ENCODE measurements around the gene VIL1. TPM values are rescaled to one million over a fixed set of nuclear protein-coding genes. Genes with fewer than 3 reads are reported as not detected.

Gene VIL1
- total RNA-seq, 1 donor from 2014 or later: not detected

DNA sequence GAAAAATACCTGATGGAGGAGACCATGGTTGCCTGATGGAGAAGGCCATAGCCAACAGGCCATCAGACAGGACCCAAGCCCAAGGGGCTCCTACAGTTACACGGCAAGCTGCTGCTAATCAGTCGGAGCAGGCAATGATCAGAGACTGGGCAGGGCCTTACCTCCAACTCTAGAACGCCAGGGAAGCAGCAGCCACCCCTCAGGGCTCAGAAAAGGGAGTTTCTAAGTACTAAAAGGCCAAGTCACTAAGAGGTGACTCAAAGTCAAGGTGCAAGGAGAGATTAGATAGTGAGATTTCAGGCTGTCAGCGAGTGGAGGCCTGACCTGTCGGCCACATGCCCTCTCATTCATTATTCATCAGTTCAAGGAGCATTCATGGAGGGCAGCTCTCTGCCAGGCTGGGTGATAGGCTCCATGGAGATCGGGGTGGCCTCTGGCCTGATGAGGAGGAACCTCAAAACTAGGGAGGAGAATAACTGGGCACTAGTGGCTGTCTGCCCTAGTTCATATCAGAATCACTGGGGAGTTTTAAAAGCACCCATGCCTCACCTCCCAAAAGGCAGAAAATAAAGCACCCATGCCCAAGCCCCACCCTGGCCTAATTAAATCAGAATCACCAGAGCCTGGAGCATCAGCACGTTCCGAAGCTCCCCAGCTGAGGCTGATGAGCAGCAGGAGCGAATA is 3.6 kb downstream of the VIL1 start:
- no peak overlapping the region for H3K4me3 Mint-ChIP-seq (ENCODE audit: unreplicated experiment)
- H3K27ac Mint-ChIP-seq (ENCODE audit: unreplicated experiment): no peak overlapping the region
- TF ChIP-seq, protein P1, sequence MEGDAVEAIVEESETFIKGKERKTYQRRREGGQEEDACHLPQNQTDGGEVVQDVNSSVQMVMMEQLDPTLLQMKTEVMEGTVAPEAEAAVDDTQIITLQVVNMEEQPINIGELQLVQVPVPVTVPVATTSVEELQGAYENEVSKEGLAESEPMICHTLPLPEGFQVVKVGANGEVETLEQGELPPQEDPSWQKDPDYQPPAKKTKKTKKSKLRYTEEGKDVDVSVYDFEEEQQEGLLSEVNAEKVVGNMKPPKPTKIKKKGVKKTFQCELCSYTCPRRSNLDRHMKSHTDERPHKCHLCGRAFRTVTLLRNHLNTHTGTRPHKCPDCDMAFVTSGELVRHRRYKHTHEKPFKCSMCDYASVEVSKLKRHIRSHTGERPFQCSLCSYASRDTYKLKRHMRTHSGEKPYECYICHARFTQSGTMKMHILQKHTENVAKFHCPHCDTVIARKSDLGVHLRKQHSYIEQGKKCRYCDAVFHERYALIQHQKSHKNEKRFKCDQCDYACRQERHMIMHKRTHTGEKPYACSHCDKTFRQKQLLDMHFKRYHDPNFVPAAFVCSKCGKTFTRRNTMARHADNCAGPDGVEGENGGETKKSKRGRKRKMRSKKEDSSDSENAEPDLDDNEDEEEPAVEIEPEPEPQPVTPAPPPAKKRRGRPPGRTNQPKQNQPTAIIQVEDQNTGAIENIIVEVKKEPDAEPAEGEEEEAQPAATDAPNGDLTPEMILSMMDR (IDR thresholded peaks at IDR 0.05): no peak
- no peaks in the 10 kb centered on the region for H3K36me3 Mint-ChIP-seq (ENCODE audit: unreplicated experiment)
- no peaks in the 10 kb centered on the region for H3K9me3 Mint-ChIP-seq (ENCODE audit: unreplicated experiment)
- no peaks in the 10 kb centered on the region for H3K27me3 Mint-ChIP-seq (ENCODE audit: unreplicated experiment)
- H3K4me1 Mint-ChIP-seq (ENCODE audit: unreplicated experiment): no peaks in the 10 kb centered on the region
- no peak for DNase-seq (ENCODE audit: extremely low spot score, unreplicated experiment)

DNA sequence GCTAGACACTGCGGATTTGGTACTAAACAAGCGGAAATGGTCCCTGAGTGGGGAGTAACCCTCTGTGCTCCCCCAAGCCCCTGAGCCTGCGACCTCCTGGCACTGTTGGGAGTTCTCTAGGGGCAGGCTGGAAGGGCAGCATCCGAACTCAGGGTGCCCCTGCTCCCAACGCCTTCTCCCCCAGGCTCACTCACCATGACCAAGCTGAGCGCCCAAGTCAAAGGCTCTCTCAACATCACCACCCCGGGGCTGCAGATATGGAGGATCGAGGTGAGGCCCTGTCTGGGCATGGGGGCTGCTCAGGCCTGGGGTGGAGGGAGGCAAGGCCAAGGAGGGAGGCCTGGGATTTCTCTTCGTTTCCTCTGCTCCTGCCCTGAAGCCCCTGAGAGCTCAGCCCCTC is 4.7 kb downstream of the VIL1 start:
- H3K4me1 Mint-ChIP-seq (ENCODE audit: unreplicated experiment): no peaks in the 10 kb centered on the region
- no peak overlapping the region for H3K27ac Mint-ChIP-seq (ENCODE audit: unreplicated experiment)
- no peak overlapping the region for H3K4me3 Mint-ChIP-seq (ENCODE audit: unreplicated experiment)
- TF ChIP-seq, protein P1 (IDR thresholded peaks at IDR 0.05): no peak
- no peaks in the 10 kb centered on the region for H3K9me3 Mint-ChIP-seq (ENCODE audit: unreplicated experiment)
- H3K36me3 Mint-ChIP-seq (ENCODE audit: unreplicated experiment): no peaks in the 10 kb centered on the region
- H3K27me3 Mint-ChIP-seq (ENCODE audit: unreplicated experiment): no peaks in the 10 kb centered on the region
- DNase-seq (ENCODE audit: extremely low spot score, unreplicated experiment): no peak

GRCh38 chr2:218425531-218425930 is 6.6 kb downstream of the VIL1 start:
- no peak for DNase-seq (ENCODE audit: extremely low spot score, unreplicated experiment)
- H3K9me3 Mint-ChIP-seq (ENCODE audit: unreplicated experiment): no peaks in the 10 kb centered on the region

DNA sequence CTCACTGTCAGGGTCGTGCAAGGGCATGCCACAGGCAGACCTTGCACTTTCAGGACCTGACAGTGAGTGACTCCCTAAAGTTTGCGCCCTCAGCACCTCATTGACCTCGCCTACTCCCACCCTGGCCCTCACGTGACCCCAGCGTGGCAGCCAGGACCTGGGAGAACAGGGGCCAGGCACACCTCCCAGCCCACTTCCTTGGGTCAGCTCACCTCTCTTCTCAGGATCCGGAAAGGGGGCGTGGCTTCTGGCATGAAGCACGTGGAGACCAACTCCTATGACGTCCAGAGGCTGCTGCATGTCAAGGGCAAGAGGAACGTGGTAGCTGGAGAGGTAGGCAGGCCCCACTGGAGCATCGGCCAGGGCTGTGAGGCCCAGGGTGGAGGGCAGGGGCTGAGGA is 8.8 kb downstream of the VIL1 start:
- Mint-ChIP-seq H3K4me3 (ENCODE audit: unreplicated experiment) (no peak overlapping the region), H3K4me1 (ENCODE audit: unreplicated experiment) (no peaks in the 10 kb centered on the region), H3K36me3 (ENCODE audit: unreplicated experiment) (no peaks in the 10 kb centered on the region), H3K27me3 (ENCODE audit: unreplicated experiment) (no peaks in the 10 kb centered on the region), H3K9me3 (ENCODE audit: unreplicated experiment) (no peaks in the 10 kb centered on the region), H3K27ac (ENCODE audit: unreplicated experiment) (no peak overlapping the region)
- TF ChIP-seq, protein P1 (IDR thresholded peaks at IDR 0.05): no peak
- DNase-seq (ENCODE audit: extremely low spot score, unreplicated experiment): no peak

More at GRCh38 chr2:218425531-218425930, 6.6 kb downstream of the VIL1 start:
- Mint-ChIP-seq H3K4me1 (ENCODE audit: unreplicated experiment) (no peaks in the 10 kb centered on the region), H3K36me3 (ENCODE audit: unreplicated experiment) (no peaks in the 10 kb centered on the region), H3K27ac (ENCODE audit: unreplicated experiment) (no peak overlapping the region), H3K27me3 (ENCODE audit: unreplicated experiment) (no peaks in the 10 kb centered on the region), H3K4me3 (ENCODE audit: unreplicated experiment) (no peak overlapping the region)
- TF ChIP-seq, protein P1 (IDR thresholded peaks at IDR 0.05): no peak

- DNase-seq (ENCODE audit: extremely low spot score, unreplicated experiment): no peak
- Mint-ChIP-seq H3K27ac (ENCODE audit: unreplicated experiment) (no peak overlapping the region), H3K9me3 (ENCODE audit: unreplicated experiment) (no peaks in the 10 kb centered on the region), H3K4me3 (ENCODE audit: unreplicated experiment) (no peak overlapping the region), H3K36me3 (ENCODE audit: unreplicated experiment) (no peaks in the 10 kb centered on the region), H3K27me3 (ENCODE audit: unreplicated experiment) (no peaks in the 10 kb centered on the region), H3K4me1 (ENCODE audit: unreplicated experiment) (no peaks in the 10 kb centered on the region)
- TF ChIP-seq, protein P1 (IDR thresholded peaks at IDR 0.05): no peak
Observed at GRCh38 chr2:218428846-218429558, 10.1 kb downstream of the VIL1 start.
